Measurements from ENCODE around the gene TMEM40.

Gene TMEM40

GRCh38 chr3:12737833-12738232 lies 21.2 kb downstream of the TMEM40 start:
- Histone ChIP-seq H3K4me1 (peaks cover 2% of the 10 kb centered on the region), H3K27me3 (ENCODE audit: control insufficient read depth, insufficient read depth, low read length) (no peaks in the 10 kb centered on the region), H3K36me3 (ENCODE audit: control insufficient read depth, insufficient read depth, low read length) (no peaks in the 10 kb centered on the region), H3K79me2 (no peaks in the 10 kb centered on the region), H3K9me3 (ENCODE audit: control insufficient read depth, low read length) (no peaks in the 10 kb centered on the region), H2AFZ (no peak overlapping the region), H3K27ac (no peak overlapping the region), H3K9ac (no peak overlapping the region), H3K4me2 (ENCODE audit: low read length) (no peak overlapping the region), H3K4me3 (ENCODE audit: low read depth, low read length) (no peak overlapping the region)
- no peak for TF ChIP-seq CTCF (IDR thresholded peaks at IDR 0.05)

GRCh38 chr3:12737319-12737718 lies 21.7 kb downstream of the TMEM40 start:
- H2AFZ ChIP-seq = no peak overlapping the region
- peaks cover 2% of the 10 kb centered on the region for H3K4me1 ChIP-seq
- H3K79me2 ChIP-seq = no peaks in the 10 kb centered on the region
- no peaks in the 10 kb centered on the region for H3K27me3 ChIP-seq (ENCODE audit: control insufficient read depth, insufficient read depth, low read length)
- no peak overlapping the region for H3K27ac ChIP-seq
- no peaks in the 10 kb centered on the region for H3K36me3 ChIP-seq (ENCODE audit: control insufficient read depth, insufficient read depth, low read length)
- no peak overlapping the region for H3K9ac ChIP-seq
- no peak for TF ChIP-seq CTCF (IDR thresholded peaks at IDR 0.05)
- no peak overlapping the region for H3K4me3 ChIP-seq (ENCODE audit: low read depth, low read length)
- H3K9me3 ChIP-seq (ENCODE audit: control insufficient read depth, low read length) = no peaks in the 10 kb centered on the region
- H3K4me2 ChIP-seq (ENCODE audit: low read length) = no peak overlapping the region

- Histone ChIP-seq H3K27ac (no peak overlapping the region), H3K36me3 (ENCODE audit: control insufficient read depth, insufficient read depth, low read length) (no peaks in the 10 kb centered on the region), H3K4me1 (peaks cover 2% of the 10 kb centered on the region), H3K9me3 (ENCODE audit: control insufficient read depth, low read length) (no peaks in the 10 kb centered on the region), H2AFZ (no peak overlapping the region), H3K9ac (no peak overlapping the region), H3K27me3 (ENCODE audit: control insufficient read depth, insufficient read depth, low read length) (no peaks in the 10 kb centered on the region), H3K4me2 (ENCODE audit: low read length) (no peak overlapping the region), H3K79me2 (no peaks in the 10 kb centered on the region), H3K4me3 (ENCODE audit: low read depth, low read length) (no peak overlapping the region)
- TF ChIP-seq CTCF (IDR thresholded peaks at IDR 0.05) = no peak
These were observed 24.1 kb downstream of the TMEM40 start for GRCh38 chr3:12734960-12735359.

GRCh38 chr3:12733566-12733965 lies 25.5 kb downstream of the TMEM40 start:
- H3K4me3 ChIP-seq (ENCODE audit: low read depth, low read length) = no peak overlapping the region
- no peaks in the 10 kb centered on the region for H3K9me3 ChIP-seq (ENCODE audit: control insufficient read depth, low read length)
- H3K36me3 ChIP-seq (ENCODE audit: control insufficient read depth, insufficient read depth, low read length) = no peaks in the 10 kb centered on the region
- H3K4me1 ChIP-seq = peaks cover 2% of the 10 kb centered on the region
- no peaks in the 10 kb centered on the region for H3K27me3 ChIP-seq (ENCODE audit: control insufficient read depth, insufficient read depth, low read length)
- H2AFZ ChIP-seq = no peak overlapping the region
- H3K9ac ChIP-seq = no peak overlapping the region
- H3K79me2 ChIP-seq = no peaks in the 10 kb centered on the region
- no peak for TF ChIP-seq CTCF (IDR thresholded peaks at IDR 0.05)
- H3K27ac ChIP-seq = no peak overlapping the region
- H3K4me2 ChIP-seq (ENCODE audit: low read length) = no peak overlapping the region

- no peaks in the 10 kb centered on the region for H3K4me1 ChIP-seq
- no peak overlapping the region for H2AFZ ChIP-seq
- H3K36me3 ChIP-seq (ENCODE audit: control insufficient read depth, insufficient read depth, low read length) = no peaks in the 10 kb centered on the region
- no peaks in the 10 kb centered on the region for H3K79me2 ChIP-seq
- H3K27me3 ChIP-seq (ENCODE audit: control insufficient read depth, insufficient read depth, low read length) = no peaks in the 10 kb centered on the region
- H3K4me2 ChIP-seq (ENCODE audit: low read length) = no peak overlapping the region
- H3K9ac ChIP-seq = no peak overlapping the region
- no peaks in the 10 kb centered on the region for H3K9me3 ChIP-seq (ENCODE audit: control insufficient read depth, low read length)
- TF ChIP-seq CTCF (IDR thresholded peaks at IDR 0.05) = no peak
- H3K4me3 ChIP-seq (ENCODE audit: low read depth, low read length) = no peak overlapping the region
- no peak overlapping the region for H3K27ac ChIP-seq
These were observed 28.4 kb downstream of the TMEM40 start for GRCh38 chr3:12730506-12731242.
